SU-DHL-6 (cell line): ENCODE results near the gene FBXW2.

Source experiments
- H2AFZ ChIP-seq: fragments of 200-600 bp; sonication (generic); 2 replicates; pipeline ENCODE4 v1.6.1; 2014; ENCODE audit warnings: low read depth, mild to moderate bottlenecking, moderate library complexity, mixed read lengths, antibody characterized with exemption, low read length; ENCODE audit not compliant: severe bottlenecking
- H3F3A ChIP-seq: fragments of 200-600 bp; shearing (Covaris generic); 2 replicates; pipeline ENCODE4 v1.6.0; 2016; ENCODE audit warnings: antibody characterized with exemption, mild to moderate bottlenecking; ENCODE audit not compliant: insufficient read depth
- H3K27ac ChIP-seq: fragments of 200-600 bp; sonication (generic); 2 replicates; pipeline ENCODE4 v1.5.1; 2016; ENCODE audit warnings: low read depth, mild to moderate bottlenecking, low read length, moderate library complexity, mixed read lengths
- H3K27me3 ChIP-seq: fragments of 200-600 bp; sonication (generic), shearing (Covaris generic); 2 replicates; pipeline ENCODE4 v1.6.0; 2014; ENCODE audit warnings: mild to moderate bottlenecking, low read length
- H3K36me3 ChIP-seq: fragments of 200-600 bp; sonication (generic); 2 replicates; pipeline ENCODE4 v1.6.1; 2014; ENCODE audit warnings: mild to moderate bottlenecking, low read length, mixed read lengths
- H3K4me2 ChIP-seq: fragments of 300-600, 200-600 bp; shearing (Covaris generic), sonication (generic); 2 replicates; pipeline ENCODE4 v1.6.0; 2014; ENCODE audit warnings: low read length, low read depth, mild to moderate bottlenecking; ENCODE audit not compliant: poor library complexity, severe bottlenecking
- H3K4me3 ChIP-seq: fragments of 200-600 bp; sonication (generic); 2 replicates; pipeline ENCODE4 v1.5.1; 2014; ENCODE audit warnings: antibody characterized with exemption, low read length, mild to moderate bottlenecking, mixed read lengths; ENCODE audit not compliant: insufficient read depth, poor library complexity, severe bottlenecking
- H3K79me2 ChIP-seq: fragments of 200-600 bp; sonication (generic); 2 replicates; pipeline ENCODE4 v1.6.1; 2014; ENCODE audit warnings: mild to moderate bottlenecking, low read length, moderate library complexity; ENCODE audit not compliant: insufficient read depth
- H3K9ac ChIP-seq: fragments of 200-600 bp; sonication (generic); 2 replicates; pipeline ENCODE4 v1.7.0; 2014; ENCODE audit warnings: mild to moderate bottlenecking, low read length
- H3K9me2 ChIP-seq: fragments of 200-600 bp; sonication (generic); replicated peaks from 2 replicates; pipeline ENCODE4 v1.6.1; 2014; ENCODE audit warnings: low read length; ENCODE audit not compliant: insufficient read depth
- H3K9me3 ChIP-seq: fragments of 200-600 bp; sonication (generic); 2 replicates; pipeline ENCODE4 v1.6.1; 2014; ENCODE audit warnings: low read length, mixed read lengths; ENCODE audit not compliant: insufficient read depth
- H4K20me1 ChIP-seq: fragments of 200-600 bp; sonication (generic); 2 replicates; pipeline ENCODE4 v1.6.1; 2014; ENCODE audit warnings: low read depth, mild to moderate bottlenecking, antibody characterized with exemption, low read length, moderate library complexity, mixed read lengths
- EZH2phosphoT487 ChIP-seq: fragments of 200-600 bp; sonication (generic), shearing (Covaris generic); conservative IDR thresholded peaks from 2 replicates; pipeline ENCODE4 v1.6.1; 2018; ENCODE audit warnings: mild to moderate bottlenecking, antibody characterized with exemption, low read length, moderate library complexity, mixed read lengths
- TF ChIP-seq, protein P1 (sequence below): fragments of 200-600 bp; sonication (generic); IDR thresholded peaks from one replicate; pipeline ENCODE4 v1.5.1; 2017; ENCODE audit warnings: antibody characterized with exemption, mild to moderate bottlenecking, low read length, moderate library complexity; ENCODE audit not compliant: insufficient read depth, poor library complexity, severe bottlenecking

Gene FBXW2

DNA sequence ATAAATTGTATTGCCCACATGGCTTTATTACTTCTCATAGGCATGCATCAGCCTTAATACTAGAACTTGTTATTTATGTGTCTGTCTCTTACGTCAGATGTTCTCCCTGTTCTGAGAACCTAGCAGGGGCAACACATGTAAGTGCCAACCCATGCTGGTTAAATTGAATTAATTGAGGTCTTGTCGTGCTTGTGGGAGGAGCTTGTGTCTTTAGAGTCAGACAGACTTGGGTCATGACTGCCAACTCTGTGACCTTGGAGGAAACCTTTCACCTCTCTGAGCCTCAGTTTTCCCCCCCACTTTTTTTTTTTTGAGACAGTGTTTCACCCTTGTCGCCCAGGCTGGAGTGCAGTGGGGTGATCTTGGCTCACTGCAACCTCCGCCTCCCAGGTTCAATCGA, 76.7 kb downstream of the FBXW2 start:
- Histone ChIP-seq H3K4me2 (no peak overlapping the region), H3K27ac (no peak overlapping the region), H4K20me1 (no peaks in the 10 kb centered on the region), H2AFZ (no peak overlapping the region), H3F3A (no peaks in the 10 kb centered on the region; the same call in 1 of the 2 replicates), H3K36me3 (no peaks in the 10 kb centered on the region), H3K9me3 (no peaks in the 10 kb centered on the region), H3K9me2 (no peaks in the 10 kb centered on the region), H3K9ac (no peak overlapping the region), H3K4me3 (no peak overlapping the region), H3K79me2 (no peaks in the 10 kb centered on the region), H3K27me3 (no peaks in the 10 kb centered on the region)
- TF ChIP-seq, protein P1, sequence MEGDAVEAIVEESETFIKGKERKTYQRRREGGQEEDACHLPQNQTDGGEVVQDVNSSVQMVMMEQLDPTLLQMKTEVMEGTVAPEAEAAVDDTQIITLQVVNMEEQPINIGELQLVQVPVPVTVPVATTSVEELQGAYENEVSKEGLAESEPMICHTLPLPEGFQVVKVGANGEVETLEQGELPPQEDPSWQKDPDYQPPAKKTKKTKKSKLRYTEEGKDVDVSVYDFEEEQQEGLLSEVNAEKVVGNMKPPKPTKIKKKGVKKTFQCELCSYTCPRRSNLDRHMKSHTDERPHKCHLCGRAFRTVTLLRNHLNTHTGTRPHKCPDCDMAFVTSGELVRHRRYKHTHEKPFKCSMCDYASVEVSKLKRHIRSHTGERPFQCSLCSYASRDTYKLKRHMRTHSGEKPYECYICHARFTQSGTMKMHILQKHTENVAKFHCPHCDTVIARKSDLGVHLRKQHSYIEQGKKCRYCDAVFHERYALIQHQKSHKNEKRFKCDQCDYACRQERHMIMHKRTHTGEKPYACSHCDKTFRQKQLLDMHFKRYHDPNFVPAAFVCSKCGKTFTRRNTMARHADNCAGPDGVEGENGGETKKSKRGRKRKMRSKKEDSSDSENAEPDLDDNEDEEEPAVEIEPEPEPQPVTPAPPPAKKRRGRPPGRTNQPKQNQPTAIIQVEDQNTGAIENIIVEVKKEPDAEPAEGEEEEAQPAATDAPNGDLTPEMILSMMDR: no peak
- no peak for TF ChIP-seq EZH2phosphoT487

DNA sequence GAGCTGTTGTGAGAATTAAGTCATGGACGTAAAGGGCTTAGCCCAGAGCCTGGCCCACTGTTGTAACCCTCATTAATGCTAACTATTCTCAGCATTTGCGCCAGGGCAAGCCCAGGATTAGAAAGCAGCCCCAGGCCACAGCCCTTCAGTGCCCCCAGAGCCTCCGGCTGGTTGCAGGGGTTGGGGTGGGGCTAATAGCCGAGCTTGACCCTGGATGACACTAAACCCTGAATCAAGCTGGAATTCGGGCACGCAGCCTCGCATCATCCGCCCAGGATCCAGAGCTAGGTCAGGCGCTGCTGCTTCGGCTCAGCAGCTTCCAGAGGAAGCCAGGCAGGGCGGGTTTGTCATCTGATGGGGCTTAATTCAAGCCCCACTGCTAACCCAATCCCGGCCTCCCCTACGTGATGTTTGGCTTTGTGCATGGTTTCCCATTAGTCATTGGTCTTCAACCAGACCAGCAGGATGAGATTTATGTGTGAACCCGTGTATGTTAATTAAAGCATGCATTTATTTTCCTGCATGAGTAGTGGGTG, 77.8 kb downstream of the FBXW2 start:
- Histone ChIP-seq H3K4me3 (peak overlapping the region; percentile 53), H3K9me2 (no peaks in the 10 kb centered on the region), H4K20me1 (no peaks in the 10 kb centered on the region)

DNA sequence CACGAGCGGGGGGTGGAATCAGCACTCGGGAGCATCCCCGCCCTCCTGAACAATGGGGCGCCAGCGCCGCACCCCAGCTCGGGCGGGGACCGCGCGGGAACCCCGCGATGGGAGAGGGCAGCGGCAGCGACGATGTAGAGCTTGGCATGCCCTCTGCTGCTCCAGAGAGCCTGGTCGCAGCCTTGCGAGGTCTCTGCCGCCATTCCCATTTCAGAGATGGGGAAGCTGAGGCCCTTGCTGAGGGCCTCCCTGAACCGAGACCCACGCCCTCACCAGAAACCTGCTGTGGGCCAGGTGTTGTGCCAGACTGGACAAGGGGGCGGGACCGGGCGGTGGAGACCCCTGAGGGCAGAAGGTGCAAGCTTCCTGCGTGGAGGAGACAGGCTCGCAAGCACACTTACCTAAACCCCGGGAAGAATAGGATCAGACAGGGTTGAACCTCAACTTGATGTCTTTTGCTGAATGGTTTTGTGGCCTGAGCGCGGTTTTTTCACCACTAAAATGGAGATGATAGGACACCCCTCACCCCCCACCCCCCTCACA, 78.3 kb downstream of the FBXW2 start:
- Histone ChIP-seq H3K36me3 (no peaks in the 10 kb centered on the region), H3K27ac (peak overlapping the region; percentile 22; the same call in 1 of the 2 replicates), H3K79me2 (no peaks in the 10 kb centered on the region), H3F3A (no peaks in the 10 kb centered on the region; the same call in 1 of the 2 replicates), H3K9me2 (no peaks in the 10 kb centered on the region), H4K20me1 (no peaks in the 10 kb centered on the region), H3K27me3 (no peaks in the 10 kb centered on the region), H3K9ac (peak overlapping the region; percentile 67), H3K4me3 (peak overlapping the region; percentile 53), H3K4me2 (peak overlapping the region; percentile 73), H2AFZ (peak overlapping the region; percentile 94), H3K9me3 (no peaks in the 10 kb centered on the region)
- TF ChIP-seq, protein P1: no peak
- TF ChIP-seq EZH2phosphoT487: no peak

More for the DNA sequence above, 77.8 kb downstream of the FBXW2 start:
- Histone ChIP-seq H3K9ac (peak overlapping the region; percentile 67), H3K9me3 (no peaks in the 10 kb centered on the region), H2AFZ (peak overlapping the region; percentile 94), H3K79me2 (no peaks in the 10 kb centered on the region), H3K27me3 (no peaks in the 10 kb centered on the region), H3F3A (no peaks in the 10 kb centered on the region; the same call in 1 of the 2 replicates), H3K27ac (no peak overlapping the region), H3K36me3 (no peaks in the 10 kb centered on the region), H3K4me2 (peak overlapping the region; percentile 73)
- TF ChIP-seq, protein P1: no peak
- TF ChIP-seq EZH2phosphoT487: no peak
